Neuronal stem cell (in vitro differentiated cells): ENCODE measurements around the gene MED16.

Source experiments
- DNase-seq: peaks from one replicate; pipeline ENCODE4 v3.0.0-alpha.2; 2013; ENCODE audit warnings: low spot score
- H2AFZ ChIP-seq: one replicate; pipeline ENCODE4 v1.6.1; 2013; ENCODE audit warnings: mild to moderate bottlenecking, low read length, inconsistent platforms
- H2AK5ac ChIP-seq: 2 replicates; pipeline ENCODE4 v1.6.1; 2013; ENCODE audit warnings: low read depth, mild to moderate bottlenecking, inconsistent platforms, low read length, moderate library complexity, mixed read lengths
- H2BK120ac ChIP-seq: 2 replicates; pipeline ENCODE4 v1.6.1; 2013; ENCODE audit warnings: low read depth, mild to moderate bottlenecking, inconsistent platforms, low read length, moderate library complexity, mixed read lengths
- H2BK12ac ChIP-seq: one replicate; pipeline ENCODE4 v1.6.1; 2013; ENCODE audit warnings: low read length, inconsistent platforms
- H2BK15ac ChIP-seq: 2 replicates; pipeline ENCODE4 v1.6.1; 2013; ENCODE audit warnings: mild to moderate bottlenecking, low read length, inconsistent platforms, mixed read lengths
- H2BK5ac ChIP-seq: one replicate; pipeline ENCODE4 v1.6.1; 2013; ENCODE audit warnings: inconsistent platforms, mild to moderate bottlenecking, low read length, moderate library complexity
- H3K14ac ChIP-seq: one replicate; pipeline ENCODE4 v1.6.1; 2013; ENCODE audit warnings: low read length, inconsistent platforms
- H3K18ac ChIP-seq: 2 replicates; pipeline ENCODE4 v1.6.1; 2013; ENCODE audit warnings: low read length, inconsistent platforms
- H3K23ac ChIP-seq: 2 replicates; pipeline ENCODE4 v1.6.1; 2013; ENCODE audit warnings: low read depth, mild to moderate bottlenecking, mixed read lengths, low read length, inconsistent platforms; ENCODE audit not compliant: poor library complexity
- H3K27ac ChIP-seq: replicated peaks from 3 replicates; pipeline ENCODE4 v1.5.1; 2013; ENCODE audit warnings: low read length, inconsistent platforms
- H3K27me3 ChIP-seq, 3 experiments: 2 replicates each; pipeline ENCODE4 v1.6.1; 2013; ENCODE audit warnings: low read length in 3 of 3, mild to moderate bottlenecking in 2 of 3, inconsistent platforms in 1 of 3, low read depth in 1 of 3, mixed read lengths in 1 of 3, moderate library complexity in 1 of 3; ENCODE audit not compliant: control insufficient read depth in 3 of 3, insufficient read depth in 3 of 3
- H3K36me3 ChIP-seq, 2 donors: replicated peaks in 1 of 2; 2 replicates each; pipeline ENCODE4 v1.6.1; 2013; ENCODE audit warnings: low read length in 2 of 2; ENCODE audit not compliant: control insufficient read depth in 2 of 2, insufficient read depth in 2 of 2
- H3K4ac ChIP-seq: 2 replicates; pipeline ENCODE4 v1.6.1; 2013; ENCODE audit warnings: inconsistent platforms, mild to moderate bottlenecking, low read length, moderate library complexity
- H3K4me1 ChIP-seq, 2 donors: 1 replicate in 1 of 2; 2 replicates in 1 of 2; pipeline ENCODE4 v1.6.1; 2013; ENCODE audit warnings: low read length in 2 of 2, low read depth in 1 of 2; ENCODE audit not compliant: control insufficient read depth in 2 of 2, insufficient read depth in 1 of 2
- H3K4me2 ChIP-seq: one replicate; pipeline ENCODE4 v1.6.1; 2013; ENCODE audit warnings: mild to moderate bottlenecking, low read length, inconsistent platforms; ENCODE audit not compliant: insufficient read depth, poor library complexity, severe bottlenecking
- H3K4me3 ChIP-seq, 2 donors: 2 replicates each; pipeline ENCODE4 v1.5.1; 2013; ENCODE audit warnings: low read length in 2 of 2, mild to moderate bottlenecking in 2 of 2, inconsistent platforms in 1 of 2, moderate library complexity in 1 of 2
- H3K79me1 ChIP-seq: one replicate; pipeline ENCODE4 v1.6.1; 2013; ENCODE audit warnings: low read depth, mild to moderate bottlenecking, inconsistent platforms, low read length, moderate library complexity
- H3K9ac ChIP-seq: one replicate; pipeline ENCODE4 v1.6.1; 2013; ENCODE audit warnings: mild to moderate bottlenecking, low read depth, low read length, inconsistent platforms; ENCODE audit not compliant: poor library complexity
- H3K9me3 ChIP-seq, 2 donors: replicated peaks in 1 of 2; 2 replicates each; pipeline versions ENCODE3 to v1.6.1; 2013; ENCODE audit warnings: low read length in 2 of 2, mild to moderate bottlenecking in 2 of 2, inconsistent platforms in 1 of 2, low read depth in 1 of 2, mixed read lengths in 1 of 2, moderate library complexity in 1 of 2; ENCODE audit not compliant: control insufficient read depth in 2 of 2, insufficient read depth in 1 of 2
- H4K8ac ChIP-seq: one replicate; pipeline ENCODE4 v1.6.1; 2013; ENCODE audit warnings: low read depth, mild to moderate bottlenecking, inconsistent platforms, low read length, moderate library complexity
- H4K91ac ChIP-seq: one replicate; pipeline ENCODE4 v1.6.1; 2013; ENCODE audit warnings: low read length, low read depth, mild to moderate bottlenecking, inconsistent platforms; ENCODE audit not compliant: poor library complexity
- WGBS, 2 donors: extraction: QIAGEN DNeasy Blood & Tissue Kit; methylation state at CpG; one replicate each; pipeline ENCODE4 v1.1.7; 2013; ENCODE audit warnings: missing lambda C conversion rate in 2 of 2, mixed read lengths in 1 of 2; ENCODE audit not compliant: insufficient read length in 2 of 2, insufficient replicate concordance in 1 of 2; ENCODE audit errors: extremely low coverage in 2 of 2; 5-methylcytosine and 5-hydroxymethylcytosine counted together

Gene MED16

GRCh38 chr19:927351-927779 lies 34.4 kb upstream of the MED16 start:
- Histone ChIP-seq H4K91ac (no peak overlapping the region), H3K27ac (peak overlapping the region; percentile 71), H4K8ac (no peak overlapping the region), H2BK15ac (peak overlapping the region; percentile 96), H3K4me3 (peak overlapping the region; percentile 74 to 97), H3K4me2 (peak overlapping the region; percentile 80), H3K23ac (peak overlapping the region; percentile 85), H3K9me3 (no peaks in the 10 kb centered on the region), H3K36me3 (peaks cover 19 to 38% of the 10 kb centered on the region in 2 donors), H3K27me3 (peaks cover 0 to 2% (median 0%) of the 10 kb centered on the region in 3 experiments), H3K4me1 (peaks cover 9 to 10% of the 10 kb centered on the region in 2 donors), H3K79me1 (peaks cover 16% of the 10 kb centered on the region), H3K14ac (no peak overlapping the region), H2AK5ac (peak overlapping the region; percentile 98), H2BK5ac (peak overlapping the region; percentile 98), H2AFZ (peak overlapping the region; percentile 97), H2BK12ac (no peak overlapping the region), H3K18ac (no peak overlapping the region), H2BK120ac (no peak overlapping the region), H3K4ac (no peak overlapping the region), H3K9ac (peak overlapping the region; percentile 77)
- WGBS, 2 donors, result no CpG with 5 or more reads among the region's 15 CpGs
- no peak for DNase-seq

DNA sequence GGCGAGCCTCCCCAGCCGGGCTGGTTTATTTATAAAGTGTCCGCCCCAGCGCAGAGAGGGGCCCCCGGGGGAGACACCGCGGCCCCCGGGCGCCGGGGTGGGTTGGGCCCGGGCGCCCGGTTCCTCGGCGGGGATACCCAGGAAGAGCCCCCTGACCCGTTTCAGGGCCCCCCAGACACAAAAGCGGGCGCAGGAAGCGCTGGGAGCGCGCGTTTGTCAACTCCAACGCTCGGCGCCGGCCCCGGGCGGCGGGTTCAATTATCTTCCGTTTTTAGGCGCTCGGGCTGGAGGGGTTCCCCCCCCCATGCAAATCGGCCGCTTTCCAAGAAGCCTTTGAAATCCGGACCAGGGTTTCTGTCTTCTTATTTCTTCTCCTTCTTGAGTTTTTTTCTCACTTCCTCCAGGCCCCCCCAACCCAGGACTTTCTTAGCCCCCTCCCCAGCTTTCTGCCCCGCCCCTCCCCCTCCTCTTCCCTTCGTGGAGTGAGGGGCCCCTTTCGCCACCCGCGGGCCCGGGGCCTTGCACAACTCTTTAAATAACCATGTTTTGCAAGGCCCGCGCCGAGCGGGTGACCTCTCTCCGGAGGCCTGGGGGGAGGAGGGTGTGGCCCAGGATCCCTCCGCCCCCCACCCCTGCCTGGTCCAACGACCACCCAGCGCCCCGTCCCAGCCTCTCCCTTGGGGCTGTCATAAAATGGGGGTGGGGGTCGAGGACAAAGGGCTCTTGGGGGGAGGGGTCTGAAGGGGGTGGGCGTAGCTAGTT lies 33.8 kb upstream of the MED16 start:
- Histone ChIP-seq H3K36me3 (peaks cover 14 to 32% of the 10 kb centered on the region in 2 donors), H4K8ac (no peak overlapping the region), H3K4me3 (peak overlapping the region; percentile 97 to 98), H3K27me3 (peaks cover 0 to 2% (median 0%) of the 10 kb centered on the region in 3 experiments), H2AK5ac (peak overlapping the region; percentile 99), H2BK120ac (peak overlapping the region; percentile 81), H3K9ac (peak overlapping the region; percentile 60), H3K23ac (no peak overlapping the region), H3K4me2 (peak overlapping the region; percentile 80), H2BK5ac (peak overlapping the region; percentile 98), H3K14ac (no peak overlapping the region), H3K4ac (no peak overlapping the region), H2BK15ac (peak overlapping the region; percentile 49), H4K91ac (no peak overlapping the region), H2AFZ (peak overlapping the region; percentile 97), H2BK12ac (no peak overlapping the region), H3K27ac (peak overlapping the region; percentile 63), H3K4me1 (peaks cover 7 to 10% of the 10 kb centered on the region in 2 donors), H3K18ac (peak overlapping the region; percentile 91), H3K9me3 (no peaks in the 10 kb centered on the region), H3K79me1 (peaks cover 11% of the 10 kb centered on the region)
- no CpG with 5 or more reads among the region's 52 CpGs for WGBS, 2 donors
- no peak for DNase-seq

- peak overlapping the region; percentile 99 for H2AK5ac ChIP-seq
- peak overlapping the region; percentile 80 for H3K4me2 ChIP-seq
- no peak overlapping the region for H3K14ac ChIP-seq
- peak overlapping the region; percentile 81 for H2BK15ac ChIP-seq
- peak overlapping the region; percentile 10 for H2BK12ac ChIP-seq
- peak overlapping the region; percentile 81 for H2BK120ac ChIP-seq
- no peak overlapping the region for H4K8ac ChIP-seq
- H3K4ac ChIP-seq, result no peak overlapping the region
- DNase-seq, result no peak
- H3K27ac ChIP-seq, result peak overlapping the region; percentile 63
- peaks cover 7 to 10% of the 10 kb centered on the region in 2 donors for H3K4me1 ChIP-seq
- peak overlapping the region; percentile 80 for H3K23ac ChIP-seq
- H3K9me3 ChIP-seq, result no peaks in the 10 kb centered on the region
- peak overlapping the region; percentile 91 for H3K18ac ChIP-seq
- peak overlapping the region; percentile 98 for H2BK5ac ChIP-seq
- H3K27me3 ChIP-seq, result peaks cover 0 to 4% (median 0%) of the 10 kb centered on the region in 3 experiments
- no peak overlapping the region for H4K91ac ChIP-seq
- peaks cover 10% of the 10 kb centered on the region for H3K79me1 ChIP-seq
- peak overlapping the region; percentile 97 to 98 for H3K4me3 ChIP-seq
- peak overlapping the region; percentile 97 for H2AFZ ChIP-seq
- H3K9ac ChIP-seq, result peak overlapping the region; percentile 93
- WGBS, 2 donors, result no CpG with 5 or more reads among the region's 21 CpGs
- H3K36me3 ChIP-seq, result peaks cover 12 to 29% of the 10 kb centered on the region in 2 donors
These were observed 33.3 kb upstream of the MED16 start for GRCh38 chr19:926323-926588.

DNA sequence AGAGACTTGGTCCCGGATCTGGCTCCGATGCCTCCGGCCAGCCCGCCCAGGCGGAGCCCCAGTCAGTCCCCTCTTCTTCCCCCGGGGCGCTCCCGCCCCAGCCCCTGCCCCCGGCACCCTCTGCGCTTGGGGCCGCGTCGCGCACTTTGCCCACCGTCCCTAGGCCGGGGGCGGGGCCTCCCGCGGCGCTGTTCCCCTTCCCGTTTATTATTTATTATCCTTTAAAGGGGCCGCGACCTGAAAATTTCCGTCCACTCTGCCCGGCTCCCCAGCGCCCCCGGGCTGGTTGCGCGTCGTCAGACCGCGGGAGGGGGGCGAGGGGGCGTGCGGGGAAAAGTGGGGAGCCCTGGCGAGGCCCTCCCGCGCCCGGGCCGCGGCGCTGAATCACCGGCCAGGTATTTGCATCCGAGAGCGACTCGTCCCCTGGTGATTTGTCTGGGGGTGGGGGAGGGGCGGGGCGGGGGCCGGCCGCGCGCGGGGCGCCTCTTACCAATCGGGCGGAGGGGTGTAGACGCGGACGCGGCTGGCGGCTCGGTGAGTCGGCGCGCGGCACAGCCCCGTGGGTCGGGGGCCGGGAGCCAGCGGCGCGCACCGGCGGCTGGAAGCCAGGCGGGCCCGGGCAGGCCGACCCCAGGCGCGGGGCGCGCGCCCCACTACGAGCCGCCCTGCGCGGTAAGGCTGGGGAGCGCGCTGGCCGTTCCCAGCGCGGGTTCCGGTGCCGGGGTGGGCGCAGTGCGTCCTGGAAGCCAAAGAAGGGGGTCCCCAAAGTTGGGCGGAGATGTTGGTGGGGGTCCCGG lies 32.7 kb upstream of the MED16 start, which contains the start of gene ARID3A:
Gene ARID3A, plus strand, starts transcription at position 510 of the 797 bp plus-strand sequence. CDS start 3,494 bp downstream, outside the sequence.
- Histone ChIP-seq H3K27ac (peak within 1 kb of the TSS; percentile 63), H4K8ac (peak within 1 kb of the TSS; percentile 43), H3K79me1 (peaks cover 10% of the 10 kb centered on the region), H2BK120ac (peak within 1 kb of the TSS; percentile 89), H2AK5ac (peak within 1 kb of the TSS; percentile 99), H3K9ac (peak within 1 kb of the TSS; percentile 93), H4K91ac (no peak within 1 kb of the TSS), H2BK5ac (peak within 1 kb of the TSS; percentile 98), H3K4me2 (peak within 1 kb of the TSS; percentile 80), H3K4me3 (peak within 1 kb of the TSS; percentile 97 to 98), H2BK12ac (peak within 1 kb of the TSS; percentile 94), H3K18ac (peak within 1 kb of the TSS; percentile 96), H3K36me3 (peaks cover 11 to 29% of the 10 kb centered on the region in 2 donors), H2AFZ (peak within 1 kb of the TSS; percentile 97), H3K4me1 (peaks cover 7 to 10% of the 10 kb centered on the region in 2 donors), H3K23ac (peak within 1 kb of the TSS; percentile 93), H3K27me3 (peaks cover 0 to 9% (median 0%) of the 10 kb centered on the region in 3 experiments), H2BK15ac (peak within 1 kb of the TSS; percentile 95), H3K14ac (peak within 1 kb of the TSS; percentile 75), H3K4ac (no peak within 1 kb of the TSS), H3K9me3 (no peaks in the 10 kb centered on the region)
- no CpG with 5 or more reads among the region's 97 CpGs for WGBS, 2 donors
- DNase-seq, result peak; percentile 84
